ENCODE data around the gene LGALS3. TPM values are rescaled to one million over a fixed set of nuclear protein-coding genes. Genes with fewer than 3 reads are reported as not detected.

LGALS3 gene
- total RNA-seq, 1 donor from 2014 or later: 223 TPM

DNA sequence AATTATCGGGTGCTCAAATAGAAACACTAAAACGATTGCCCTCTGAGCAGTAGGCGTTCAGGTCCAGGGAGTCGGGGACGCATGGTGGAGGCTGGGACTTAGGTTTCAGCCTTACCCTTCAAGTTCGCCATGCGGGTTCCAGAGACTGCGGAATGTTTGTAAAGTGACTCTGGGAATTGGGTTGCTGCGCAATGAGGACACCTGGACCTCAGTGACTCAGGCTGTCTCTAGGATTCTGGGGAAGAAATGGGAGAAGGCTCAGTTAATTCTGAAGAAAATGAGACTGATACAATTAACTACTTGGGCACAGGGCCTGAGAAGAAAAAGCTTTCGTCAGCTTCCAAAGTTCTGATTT, 1.1 kb downstream of the LGALS3 start:
- peak; percentile 52 for DNase-seq (ENCODE audit: low read depth)

DNA sequence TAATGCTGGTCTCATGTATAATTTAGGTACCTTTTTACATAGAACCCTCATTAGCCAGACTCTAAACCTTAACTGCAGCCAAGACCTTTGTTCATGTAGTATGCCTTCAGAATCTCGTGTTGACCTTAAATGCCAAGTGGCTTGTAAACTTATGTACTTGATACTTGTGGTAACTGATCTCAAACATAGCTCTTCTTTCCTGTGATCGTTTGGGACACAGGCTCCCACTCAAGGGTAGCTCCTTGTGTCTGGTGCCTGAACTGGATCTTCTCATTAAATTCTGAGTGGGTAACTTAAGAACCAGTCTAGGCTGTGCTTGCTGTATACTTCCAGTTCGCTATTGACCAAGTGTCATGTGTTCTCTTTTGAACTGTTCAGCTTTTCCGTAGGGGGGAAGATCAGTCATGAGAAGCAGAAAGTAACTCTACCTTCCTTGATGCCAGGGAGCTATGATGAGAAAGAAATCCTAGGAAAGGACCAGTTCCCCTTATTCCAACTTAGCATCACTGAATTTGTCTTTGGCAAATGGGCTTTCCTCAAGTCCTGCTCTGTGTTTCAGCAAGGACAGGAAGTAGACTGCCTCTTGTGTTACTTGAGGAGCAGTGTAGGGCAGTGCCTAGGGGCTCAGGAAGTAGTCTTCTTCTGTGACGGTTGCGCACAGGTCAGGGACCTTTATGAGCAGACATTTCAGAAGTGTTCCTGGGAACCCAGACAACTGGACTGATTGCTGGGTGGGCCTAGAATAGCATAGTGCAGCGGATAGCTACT, 2.5 kb downstream of the LGALS3 start:
- DNase-seq (ENCODE audit: low read depth): no peak

DNA sequence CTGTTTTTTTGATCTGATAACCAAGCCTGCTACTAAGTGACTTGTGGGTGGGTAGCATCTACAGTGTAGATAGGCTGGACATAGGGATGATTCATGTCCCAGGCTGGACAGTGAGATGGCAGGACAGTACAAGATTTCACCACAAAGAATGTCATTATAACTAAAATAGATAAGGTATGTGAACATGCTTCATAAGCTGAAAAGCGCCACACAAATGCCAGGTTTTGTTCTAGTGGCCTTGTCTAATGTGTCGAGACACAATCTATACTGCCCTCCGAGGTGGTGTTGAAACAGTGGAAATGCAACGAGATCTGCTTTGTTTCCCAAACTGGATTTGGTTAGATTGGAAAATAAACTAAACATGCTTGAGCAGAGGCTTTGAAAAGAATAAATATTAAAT, 4.4 kb downstream of the LGALS3 start:
- peak; percentile 70 for DNase-seq (ENCODE audit: low read depth)

DNA sequence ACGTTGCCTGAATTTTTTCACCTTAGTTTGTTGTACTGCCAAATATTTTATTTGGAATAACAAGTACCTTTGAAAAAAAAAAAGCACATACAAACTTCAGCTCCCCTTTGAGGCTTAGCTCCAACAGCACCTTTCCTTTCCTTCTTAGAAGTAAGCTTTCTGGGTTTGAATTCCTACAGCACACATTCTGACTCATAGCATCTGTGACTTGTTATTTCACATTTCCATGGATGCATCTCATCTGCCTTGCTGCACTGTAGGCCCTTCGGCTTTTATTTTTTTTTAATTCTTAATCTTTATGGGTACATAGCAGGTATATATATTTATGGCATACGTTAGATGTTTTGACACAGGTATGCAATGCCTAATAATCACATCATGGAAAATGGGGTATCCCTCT, 7.2 kb downstream of the LGALS3 start:
- no peak for DNase-seq (ENCODE audit: low read depth)

DNA sequence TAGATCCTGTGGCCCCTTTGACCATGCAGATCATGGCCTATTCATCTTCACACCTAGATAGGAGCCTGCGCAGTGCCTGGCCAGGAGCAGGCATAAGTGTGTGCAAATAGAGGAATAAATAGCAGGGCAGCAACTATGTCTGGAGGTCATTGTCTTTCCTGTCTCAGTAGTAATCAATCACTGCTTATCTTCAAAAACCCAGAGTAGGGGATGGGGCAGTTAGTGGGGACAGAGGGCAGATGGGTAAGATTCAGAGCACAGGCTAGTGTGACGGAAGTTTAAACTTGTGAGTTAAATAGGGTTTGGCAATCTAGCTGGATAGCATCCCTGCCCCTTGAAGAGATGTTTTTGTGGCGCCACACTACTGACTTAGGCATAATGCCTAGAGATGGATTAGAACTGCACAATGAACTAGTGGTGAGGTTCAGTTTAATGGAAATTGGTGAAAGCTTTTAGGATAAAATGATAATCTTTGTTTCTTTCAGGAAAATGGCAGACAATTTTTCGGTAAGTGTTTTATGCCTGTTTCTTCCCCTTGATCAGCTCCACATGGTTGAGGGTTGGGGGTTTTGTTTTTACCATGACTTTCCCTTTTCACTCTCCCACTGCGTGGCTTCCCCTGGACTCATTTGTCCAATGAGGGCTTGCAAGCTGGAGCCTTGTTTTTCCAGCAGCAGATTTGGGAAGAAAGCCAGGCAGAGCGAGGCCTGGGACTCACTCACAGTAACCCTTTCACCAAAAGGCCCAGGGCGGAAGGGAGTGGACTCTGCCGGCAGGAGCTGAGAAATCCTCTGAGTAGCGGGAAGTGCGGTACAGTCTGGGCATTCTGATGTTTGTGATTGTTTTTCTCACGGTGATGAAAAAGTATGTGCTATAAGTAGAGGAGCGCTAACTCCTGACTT, 8.1 kb downstream of the LGALS3 start:
- DNase-seq (ENCODE audit: low read depth): peak; percentile 89

DNA sequence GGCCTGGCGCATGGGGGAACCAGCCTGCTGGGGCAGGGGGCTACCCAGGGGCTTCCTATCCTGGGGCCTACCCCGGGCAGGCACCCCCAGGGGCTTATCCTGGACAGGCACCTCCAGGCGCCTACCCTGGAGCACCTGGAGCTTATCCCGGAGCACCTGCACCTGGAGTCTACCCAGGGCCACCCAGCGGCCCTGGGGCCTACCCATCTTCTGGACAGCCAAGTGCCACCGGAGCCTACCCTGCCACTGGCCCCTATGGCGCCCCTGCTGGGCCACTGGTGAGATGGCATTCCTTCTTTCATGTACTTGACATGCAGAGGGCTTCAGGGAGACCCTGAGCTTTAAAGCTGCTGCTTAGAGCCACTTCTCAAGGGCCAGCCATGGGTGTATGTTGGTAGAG, 9.0 kb downstream of the LGALS3 start:
- no peak for DNase-seq (ENCODE audit: low read depth)

DNA sequence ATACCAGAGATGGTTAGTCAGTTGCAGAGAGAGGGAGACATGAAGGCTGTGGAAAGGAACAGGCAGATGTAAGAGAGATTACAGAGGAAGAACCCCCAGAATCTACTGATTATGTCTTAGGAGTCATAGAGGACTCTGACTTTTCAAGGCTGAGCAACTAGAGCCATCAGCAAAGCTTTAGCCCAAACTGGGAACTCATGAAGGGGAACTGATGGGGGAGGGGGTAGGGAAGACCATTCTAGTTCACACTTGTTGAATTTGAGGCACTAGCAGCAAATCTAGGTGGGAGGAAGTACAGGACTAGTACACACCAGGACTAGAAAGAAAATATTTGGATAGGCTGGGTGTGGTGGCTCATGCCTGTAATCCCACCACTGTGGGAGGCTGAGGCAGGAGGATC, 10.1 kb downstream of the LGALS3 start:
- DNase-seq (ENCODE audit: low read depth): no peak

DNA sequence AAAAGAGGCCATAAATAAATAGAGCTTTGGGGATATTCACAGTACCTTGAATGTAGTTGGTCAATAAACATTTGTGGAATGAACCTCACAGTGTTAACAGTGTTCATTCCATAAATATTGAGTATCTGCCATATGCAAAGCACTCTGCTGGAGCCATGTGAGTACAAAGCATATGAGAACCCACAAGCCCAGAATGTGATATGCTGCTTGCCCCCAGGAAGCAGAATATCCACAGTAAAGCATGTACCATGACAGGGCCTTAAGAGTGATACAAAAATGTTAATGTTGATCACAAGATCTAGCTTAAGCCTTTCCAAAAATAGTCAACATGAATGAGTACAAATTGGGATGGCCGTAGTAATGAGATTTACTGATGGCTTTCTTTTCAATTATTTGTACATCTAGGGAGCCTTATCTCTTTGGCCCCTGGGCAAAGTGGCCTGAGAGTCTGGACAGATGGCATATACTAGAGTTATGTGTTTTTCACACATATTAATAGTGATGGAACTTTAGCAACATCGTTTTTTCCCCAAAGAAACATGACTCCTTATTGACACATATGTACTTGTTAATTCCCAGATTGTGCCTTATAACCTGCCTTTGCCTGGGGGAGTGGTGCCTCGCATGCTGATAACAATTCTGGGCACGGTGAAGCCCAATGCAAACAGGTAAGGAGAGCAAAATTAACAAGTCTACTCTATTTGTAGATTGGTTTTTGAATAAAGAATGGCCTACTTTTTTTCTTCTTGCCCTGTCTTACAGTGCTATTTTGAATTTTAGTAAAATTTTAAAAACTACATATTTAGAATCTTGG, 10.9 kb downstream of the LGALS3 start:
- DNase-seq (ENCODE audit: low read depth): no peak

DNA sequence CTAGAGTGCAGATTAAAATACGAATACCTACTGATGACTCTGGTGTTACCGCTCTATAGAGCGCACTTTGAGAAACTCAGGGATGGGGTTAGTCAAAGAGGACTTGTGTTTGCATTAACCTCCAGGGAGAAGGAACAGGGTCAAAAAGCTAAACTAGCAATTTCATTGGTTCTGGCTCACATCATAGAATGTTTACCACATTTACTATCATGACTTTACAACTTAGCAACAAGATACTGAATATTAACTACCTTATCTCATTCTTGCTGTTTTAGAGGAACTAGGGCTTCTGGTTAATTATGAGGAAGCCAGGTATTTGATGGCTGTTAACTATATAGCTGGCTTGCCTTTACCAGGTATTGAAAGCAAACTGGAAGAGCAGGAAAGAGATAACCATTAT, 12.8 kb downstream of the LGALS3 start:
- no peak for DNase-seq (ENCODE audit: low read depth)

DNA sequence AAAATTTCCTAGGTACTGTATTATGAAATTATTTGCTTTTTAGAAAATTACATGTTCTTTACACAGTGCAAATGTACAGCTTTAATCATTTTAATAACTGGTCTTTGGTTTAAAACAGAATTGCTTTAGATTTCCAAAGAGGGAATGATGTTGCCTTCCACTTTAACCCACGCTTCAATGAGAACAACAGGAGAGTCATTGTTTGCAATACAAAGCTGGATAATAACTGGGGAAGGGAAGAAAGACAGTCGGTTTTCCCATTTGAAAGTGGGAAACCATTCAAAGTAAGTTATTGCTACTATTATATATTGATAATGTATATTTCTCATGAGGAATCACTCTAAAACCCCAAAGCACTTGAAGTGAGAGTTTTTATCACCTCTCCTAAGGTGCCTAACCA, 13.4 kb downstream of the LGALS3 start:
- DNase-seq (ENCODE audit: low read depth): no peak

DNA sequence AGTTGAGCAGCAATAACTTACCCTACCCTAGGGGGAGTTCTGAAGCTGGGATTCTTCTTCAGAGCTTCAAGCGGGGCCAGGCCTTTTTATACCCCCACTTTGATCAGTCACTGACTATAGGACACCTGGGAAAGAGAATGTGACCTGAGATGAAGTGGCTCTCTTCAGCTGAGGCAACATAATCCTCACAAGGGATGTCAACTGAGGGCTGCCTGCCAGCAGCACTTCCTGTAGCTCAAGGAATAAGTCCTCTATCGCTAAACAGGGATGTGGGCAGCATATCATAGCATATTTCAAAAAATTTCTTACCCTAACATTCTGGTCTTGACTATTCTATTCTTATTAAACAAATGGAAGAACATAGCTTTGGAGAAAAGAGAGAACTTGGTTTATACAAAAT, 17.4 kb downstream of the LGALS3 start:
- DNase-seq (ENCODE audit: low read depth): no peak

DNA sequence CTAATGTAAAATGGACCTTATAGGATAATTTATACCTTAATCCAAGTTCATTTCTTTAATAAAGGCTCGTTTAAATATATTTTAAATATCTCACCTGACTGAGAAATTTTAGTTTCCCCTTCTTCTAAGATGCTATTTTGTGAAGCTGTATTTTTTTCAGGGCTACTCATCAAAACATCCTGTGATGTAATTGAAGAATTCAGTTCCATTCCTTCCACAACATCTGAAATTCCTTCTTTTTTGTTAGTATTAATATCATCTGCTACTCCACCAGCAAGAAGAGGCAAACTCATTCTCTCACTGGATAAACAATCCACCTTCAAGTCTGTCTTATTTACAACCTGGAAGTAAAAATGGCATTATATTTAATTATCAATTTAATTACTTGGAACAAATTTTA, 22.5 kb downstream of the LGALS3 start:
- DNase-seq (ENCODE audit: low read depth): no peak

DNA sequence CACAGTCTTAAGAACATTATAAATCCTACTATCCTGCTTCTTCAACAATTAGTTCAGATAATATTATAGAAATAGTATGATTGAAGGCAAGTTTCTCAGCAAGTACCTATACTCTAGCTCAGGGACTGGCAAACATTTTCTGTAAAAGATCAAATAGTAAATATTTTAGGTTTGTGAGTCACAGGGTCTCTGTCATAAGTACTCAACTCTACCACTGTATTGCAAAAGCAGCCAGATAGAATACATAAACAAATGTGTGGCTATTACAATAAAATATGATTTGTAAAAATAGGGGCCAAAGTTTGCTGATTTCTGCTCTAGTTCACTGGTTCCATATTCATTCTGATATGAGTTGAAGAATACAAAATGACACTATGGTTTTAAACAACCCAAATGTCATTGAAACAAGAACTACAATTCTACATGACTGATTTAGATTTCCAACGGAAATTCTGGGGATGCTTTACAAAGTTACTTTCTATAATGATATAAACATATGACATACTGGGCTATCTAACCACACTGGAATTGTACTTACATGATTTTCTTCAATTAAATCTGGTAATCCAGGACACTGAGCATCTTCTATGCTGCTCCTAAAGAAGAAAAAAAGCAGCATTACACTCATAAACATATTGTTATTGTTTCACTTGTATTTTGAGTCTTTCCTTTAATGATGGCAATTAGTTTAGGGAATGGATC, 23.2 kb downstream of the LGALS3 start:
- no peak for DNase-seq (ENCODE audit: low read depth)

DNA sequence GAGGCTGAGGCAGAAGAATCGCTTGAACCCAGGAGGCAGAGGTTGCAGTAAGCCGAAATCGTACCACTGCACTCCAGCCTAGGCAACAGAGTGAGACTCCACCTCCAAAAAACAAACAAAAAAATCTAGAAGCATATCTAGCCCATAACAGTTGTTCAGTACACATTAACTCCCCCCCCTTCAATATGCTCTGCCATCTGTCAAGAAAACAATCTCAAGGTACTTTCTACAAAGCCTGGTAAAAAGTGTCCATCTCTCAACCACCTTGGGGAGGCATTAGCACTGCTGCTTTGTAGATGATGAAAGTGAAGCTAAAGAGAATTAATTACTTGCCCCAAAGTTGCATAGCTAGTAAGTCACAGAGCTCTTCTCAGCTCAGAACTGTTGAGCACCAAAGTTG, 24.9 kb downstream of the LGALS3 start:
- DNase-seq (ENCODE audit: low read depth): no peak

DNA sequence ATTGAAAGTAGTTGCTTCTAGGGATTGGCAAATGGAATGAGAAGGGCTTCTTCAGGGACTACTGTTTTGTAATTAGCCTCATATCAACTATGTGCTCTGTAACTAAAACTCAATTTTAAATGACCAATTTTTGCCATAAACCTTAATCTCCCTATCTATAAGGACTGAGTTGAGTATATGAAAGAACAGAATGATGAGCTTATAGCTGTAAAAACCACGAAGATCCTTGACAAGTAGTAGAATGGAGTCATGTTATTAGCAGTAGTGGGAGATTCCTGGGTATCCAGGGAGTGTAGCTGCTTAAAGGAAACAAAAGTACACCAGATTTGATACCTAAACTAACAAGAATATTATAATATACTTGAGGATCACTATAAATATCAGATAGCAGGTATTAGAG, 28.0 kb downstream of the LGALS3 start:
- no peak for DNase-seq (ENCODE audit: low read depth)

DNA sequence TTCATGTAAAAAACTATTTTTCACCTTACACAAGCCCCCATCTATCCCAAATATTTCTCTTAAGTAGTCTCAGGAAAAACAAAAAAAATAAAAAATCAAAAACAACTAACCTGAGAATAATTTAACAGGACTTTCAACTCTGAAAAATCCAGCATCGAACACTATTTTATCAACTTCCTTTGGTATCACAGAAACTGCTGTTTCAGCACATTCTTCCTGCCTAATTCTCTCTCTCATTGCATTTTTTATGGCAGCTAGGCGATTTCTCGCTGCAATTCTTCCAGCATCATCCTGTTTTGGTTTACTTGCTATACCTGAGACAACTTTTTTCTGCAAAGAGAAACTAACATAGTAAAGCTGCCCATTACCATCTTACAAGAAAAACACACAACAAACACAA, 29.4 kb downstream of the LGALS3 start:
- DNase-seq (ENCODE audit: low read depth): no peak

DNA sequence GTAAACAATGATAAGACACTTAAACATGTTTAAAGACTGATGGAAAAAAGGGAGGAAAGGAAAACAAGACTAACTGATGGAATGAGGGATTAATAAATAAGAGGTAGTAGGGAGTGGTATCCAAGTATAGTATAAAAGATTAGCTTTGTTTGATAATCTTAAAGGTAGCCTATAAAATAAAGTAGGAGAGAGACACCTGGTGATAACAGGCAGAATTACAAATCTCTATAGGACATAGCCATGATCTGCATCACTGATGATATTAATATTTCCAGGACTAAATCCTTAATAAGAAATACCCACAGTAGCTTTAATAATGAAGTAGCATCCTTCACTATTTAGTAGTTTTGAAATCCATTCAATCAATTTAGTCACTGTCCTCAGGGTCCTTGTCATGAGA, 31.9 kb downstream of the LGALS3 start:
- peak; percentile 58 for DNase-seq (ENCODE audit: low read depth)

DNA sequence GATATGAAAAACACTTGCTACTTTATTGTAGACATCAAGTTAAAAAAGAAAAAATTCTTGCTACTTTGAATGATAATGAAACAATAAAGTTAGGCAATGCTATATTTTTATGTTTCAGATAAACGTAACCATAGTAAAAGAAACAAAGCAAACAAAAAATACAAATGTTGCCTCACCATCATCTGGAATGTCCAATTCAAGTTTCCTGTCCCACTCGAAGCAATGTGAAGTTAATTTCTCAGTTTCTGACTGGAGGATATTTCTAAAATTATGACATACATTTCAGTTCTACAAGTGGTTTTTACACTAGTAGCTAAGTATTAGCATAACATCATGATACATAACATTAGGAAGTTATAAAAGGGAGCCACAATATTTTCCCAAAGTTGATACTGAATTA, 41.5 kb downstream of the LGALS3 start:
- DNase-seq (ENCODE audit: low read depth): no peak

DNA sequence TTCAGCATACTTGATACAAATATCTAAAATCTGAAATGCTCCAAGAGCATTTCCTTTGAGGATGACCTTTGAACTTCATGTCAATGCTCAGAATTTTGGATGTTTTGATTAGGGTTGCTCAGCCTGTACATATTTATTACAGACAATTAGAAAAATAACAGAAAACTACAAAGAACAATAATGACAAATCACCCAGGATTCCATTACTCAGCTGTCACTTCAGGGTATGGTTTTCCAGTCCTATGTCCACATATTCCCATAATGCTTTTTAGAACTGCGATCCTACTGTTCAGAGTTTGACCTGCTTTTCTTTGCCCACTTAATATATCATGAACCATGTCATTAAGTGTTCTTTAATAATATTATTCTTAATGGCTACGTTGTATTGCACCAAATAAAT, 51.0 kb downstream of the LGALS3 start:
- DNase-seq (ENCODE audit: low read depth): no peak

DNA sequence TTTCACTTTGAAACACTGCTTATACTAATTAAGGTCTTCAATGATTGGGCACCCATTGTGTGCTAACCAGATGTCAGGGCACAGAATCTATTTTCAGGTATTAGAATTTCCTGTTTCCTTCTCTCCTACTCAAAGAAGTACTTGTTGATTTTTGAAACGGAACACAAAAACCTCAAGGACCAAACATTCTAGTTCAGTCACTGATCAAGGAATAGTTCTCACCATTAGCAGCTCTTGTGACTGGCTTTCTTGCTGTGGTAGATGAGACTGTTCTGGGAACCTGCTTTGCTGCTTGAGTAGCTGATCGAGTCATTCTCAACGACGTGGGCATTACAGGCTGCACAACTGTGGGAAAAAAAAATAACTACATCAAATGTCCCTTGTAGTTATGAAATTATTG, 51.4 kb downstream of the LGALS3 start:
- no peak for DNase-seq (ENCODE audit: low read depth)

DNA sequence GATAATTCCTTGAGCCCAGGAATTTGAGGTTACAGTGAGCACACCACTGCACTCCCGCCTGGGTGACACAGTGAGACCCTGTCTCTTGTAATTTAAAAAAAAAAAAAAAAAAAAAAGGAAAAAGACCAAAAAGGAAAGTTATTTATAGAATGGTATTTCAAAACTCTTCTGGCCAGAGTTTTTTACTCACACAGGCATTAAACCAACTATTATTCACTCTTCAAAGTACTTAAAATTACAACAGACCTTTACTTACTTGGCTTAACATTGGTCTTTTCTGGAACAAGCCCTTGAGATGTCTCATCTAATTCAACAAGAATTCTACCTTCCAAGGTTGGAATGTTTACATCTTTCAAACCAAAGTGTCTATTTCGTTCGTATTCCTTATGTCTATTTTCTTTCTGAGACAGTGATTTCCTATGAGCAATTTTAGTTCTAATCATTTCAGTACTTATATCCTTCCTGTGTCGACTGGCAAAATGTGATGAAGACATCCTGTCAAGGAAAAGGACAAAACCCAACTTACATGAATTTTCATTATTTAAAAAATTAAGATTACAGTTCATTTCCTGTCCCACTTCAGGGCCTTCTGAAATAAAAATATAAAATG, 59.7 kb downstream of the LGALS3 start:
- no peak for DNase-seq (ENCODE audit: low read depth)

All from myocyte (in vitro differentiated cells).